ENCODE measurements around the gene FAM193B. TPM values are rescaled to one million over a fixed set of nuclear protein-coding genes. Genes with fewer than 3 reads are reported as not detected.
"Not testable (repeated sequence)": the region's sequence is repeated elsewhere in the genome, so short reads cannot be mapped to it uniquely, and the experiment has no call there.

The FAM193B gene
- total RNA-seq, 1 donor from 2014 or later = 28.1 TPM

GRCh38 chr5:177537389-177538361 is 16.7 kb downstream of the FAM193B start:
- peak; percentile 46 for DNase-seq

- no peak for DNase-seq
These were observed 18.0 kb downstream of the FAM193B start for GRCh38 chr5:177536386-177536785.

GRCh38 chr5:177535125-177535524 is 19.2 kb downstream of the FAM193B start:
- no peak for DNase-seq

- DNase-seq = not testable (repeated sequence)
These were observed 19.9 kb downstream of the FAM193B start for GRCh38 chr5:177534433-177534832.

GRCh38 chr5:177531209-177531940 is 23.0 kb downstream of the FAM193B start:
- no peak for DNase-seq

- no peak for DNase-seq
These were observed 23.7 kb downstream of the FAM193B start for GRCh38 chr5:177530638-177531037.

GRCh38 chr5:177529247-177530203 is 24.8 kb downstream of the FAM193B start:
- no peak for DNase-seq

- no peak for DNase-seq
These were observed 25.7 kb downstream of the FAM193B start for GRCh38 chr5:177528631-177529030.

- DNase-seq = no peak
These were observed 26.8 kb downstream of the FAM193B start for GRCh38 chr5:177527595-177527994.

GRCh38 chr5:177526791-177527190 is 27.6 kb downstream of the FAM193B start:
- peak; percentile 40 for DNase-seq

- no peak for DNase-seq
These were observed 28.2 kb downstream of the FAM193B start for GRCh38 chr5:177526191-177526590.

GRCh38 chr5:177524941-177525655 is 29.3 kb downstream of the FAM193B start:
- no peak for DNase-seq

- no peak for DNase-seq
These were observed 29.8 kb downstream of the FAM193B start for GRCh38 chr5:177524539-177524900.

- no peak for DNase-seq
These were observed 30.4 kb downstream of the FAM193B start for GRCh38 chr5:177523711-177524538.

GRCh38 chr5:177520916-177521513 is 33.3 kb downstream of the FAM193B start:
- DNase-seq = peak; percentile 65

- DNase-seq = no peak
These were observed 34.1 kb downstream of the FAM193B start for GRCh38 chr5:177520271-177520670.

- DNase-seq = no peak
These were observed 34.7 kb downstream of the FAM193B start for GRCh38 chr5:177519463-177520235.

- DNase-seq = peak; percentile 99
These were observed 37.5 kb downstream of the FAM193B start, which contains the start of gene DDX41 for GRCh38 chr5:177516601-177517568. TSS of gene DDX41 (minus strand) at chr5:177516961. CDS start at chr5:177516945, 16 bp downstream.
